Fibroblast of gingiva (primary cell): ENCODE results near the gene AQP3.
"Not testable (repeated sequence)": the region's sequence is repeated elsewhere in the genome, so short reads cannot be mapped to it uniquely, and the experiment has no call there.

ENCODE experiments used
- DNase-seq: peaks from one replicate; pipeline ENCODE4 v3.0.0-alpha.2; 2011; ENCODE audit warnings: low read depth

AQP3 gene

GRCh38 chr9:33446946-33447798 lies at the start of gene AQP3:
AQP3 (minus strand) TSS chr9:33447593; CDS start chr9:33447530, 63 bp downstream.
- peak; percentile 41 for DNase-seq

- DNase-seq, result not testable (repeated sequence)
These were observed 46.4 kb upstream of the AQP3 start for GRCh38 chr9:33493819-33494218.

GRCh38 chr9:33489066-33489465 lies 41.7 kb upstream of the AQP3 start:
- peak; percentile 83 for DNase-seq

DNA sequence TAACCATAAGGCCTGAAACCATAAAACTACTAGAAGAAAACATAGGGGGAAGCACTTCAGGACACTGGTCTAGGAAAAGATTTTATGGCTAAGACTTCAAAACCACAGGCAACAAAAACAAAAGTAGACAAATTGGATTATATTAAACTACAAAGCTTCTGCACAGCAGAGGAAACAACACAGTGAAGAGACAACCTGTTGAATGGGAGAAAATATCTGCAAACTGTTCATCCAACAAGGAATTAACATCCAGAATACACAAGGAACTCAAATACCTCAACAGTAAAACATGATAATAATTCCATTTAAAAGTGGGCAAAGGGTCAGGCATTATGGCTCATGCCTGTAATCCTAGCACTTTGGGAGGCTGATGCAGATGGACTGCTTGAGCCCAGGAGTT lies 37.9 kb upstream of the AQP3 start:
- not testable (repeated sequence) for DNase-seq

DNA sequence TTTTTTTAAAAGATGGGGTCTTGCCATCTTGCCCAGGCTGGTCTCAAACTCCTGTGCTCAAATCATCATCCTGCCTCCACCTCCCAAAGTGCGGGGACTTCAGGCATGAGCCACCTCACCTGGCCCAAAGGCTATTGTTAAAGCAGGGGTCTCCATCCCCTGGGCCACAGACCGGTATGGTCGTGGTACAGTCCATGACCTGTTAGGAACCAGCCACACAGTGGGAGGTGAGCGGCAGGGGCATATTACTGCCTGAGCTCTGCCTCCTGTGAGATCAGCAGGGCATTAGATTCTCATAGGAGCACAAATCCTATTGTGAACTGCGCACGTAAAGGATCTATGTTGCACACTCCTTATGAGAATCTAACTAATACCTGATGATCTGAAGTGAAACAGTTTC lies 33.6 kb upstream of the AQP3 start:
- DNase-seq, result no peak

GRCh38 chr9:33480106-33480505 lies 32.7 kb upstream of the AQP3 start:
- DNase-seq, result no peak

GRCh38 chr9:33476503-33476902 lies 29.1 kb upstream of the AQP3 start:
- DNase-seq, result no peak

- no peak for DNase-seq
These were observed 28.0 kb upstream of the AQP3 start for GRCh38 chr9:33475357-33475756.

DNA sequence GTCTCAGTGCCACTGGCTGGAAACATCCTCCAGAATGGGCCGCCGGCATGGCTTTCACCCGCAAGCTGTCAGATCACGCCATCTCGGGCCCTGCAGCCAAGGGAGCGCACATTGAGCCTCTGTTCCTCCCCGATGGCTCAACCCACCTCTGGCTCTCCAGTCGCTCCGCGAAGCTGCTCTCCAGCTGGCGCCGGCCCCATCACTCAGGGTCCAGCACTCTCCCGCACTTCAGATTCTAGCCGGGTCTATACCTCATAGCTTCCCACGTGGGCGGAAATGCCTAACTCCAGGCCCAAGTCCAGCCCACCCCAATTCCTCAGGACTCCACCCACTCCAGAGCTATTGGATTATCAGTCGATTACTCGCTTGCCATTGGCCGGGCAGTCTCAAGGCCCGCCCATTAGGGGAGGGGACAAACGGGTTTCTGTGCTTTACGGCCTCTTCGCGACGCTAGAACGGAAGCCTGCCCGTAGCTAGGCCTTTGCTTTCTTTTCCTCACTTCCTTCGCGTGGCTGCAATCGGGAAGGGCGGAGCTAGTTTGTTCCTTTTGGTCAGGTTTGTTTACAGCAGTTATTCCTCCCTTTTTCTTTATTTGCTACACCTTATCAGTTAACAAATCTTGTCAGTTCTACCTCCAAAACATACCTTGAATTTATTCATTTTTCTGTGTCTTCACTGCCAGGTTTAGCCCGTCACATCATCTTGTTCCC lies 26.4 kb upstream of the AQP3 start, which contains the start of gene NOL6:
TSS of gene NOL6 (minus strand) at position 282 of the 710 bp plus-strand sequence. CDS start at position 200, 82 bp downstream.
- peak; percentile 99 for DNase-seq

DNA sequence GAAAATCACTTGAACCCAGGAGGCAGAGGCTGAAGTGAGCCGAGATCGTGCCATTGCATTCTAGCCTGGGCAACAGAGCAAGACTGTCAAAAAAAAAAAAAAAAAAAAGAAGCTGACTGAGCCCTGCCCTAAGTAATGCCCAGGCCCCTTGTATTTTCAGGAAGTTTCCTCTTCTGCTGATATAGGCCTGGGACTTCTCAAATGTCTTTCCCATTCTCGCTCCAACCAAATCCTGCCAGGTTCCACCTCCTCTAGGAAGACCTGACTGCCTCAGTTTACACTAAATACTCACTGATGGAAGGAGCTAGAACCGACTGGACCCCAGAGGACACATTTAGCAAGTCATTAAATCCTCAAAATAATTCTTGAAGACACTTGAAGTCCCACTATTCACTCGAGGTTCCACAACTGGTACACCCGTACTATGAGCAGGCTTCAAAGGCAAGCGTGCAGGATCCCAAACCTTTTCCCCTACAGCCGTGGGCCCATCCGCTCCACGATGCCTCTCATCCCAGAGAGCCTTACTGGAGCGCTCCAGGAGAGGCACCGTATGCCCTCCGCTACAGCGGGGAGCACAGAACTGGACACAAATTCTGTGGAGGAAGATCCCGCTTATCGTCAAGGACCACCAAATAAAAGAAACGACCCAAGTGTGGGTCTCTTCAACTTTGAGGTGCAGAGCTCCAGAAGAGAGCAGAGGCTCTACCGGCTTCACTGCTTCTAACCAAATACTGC lies 25.7 kb upstream of the AQP3 start:
- no peak for DNase-seq

DNA sequence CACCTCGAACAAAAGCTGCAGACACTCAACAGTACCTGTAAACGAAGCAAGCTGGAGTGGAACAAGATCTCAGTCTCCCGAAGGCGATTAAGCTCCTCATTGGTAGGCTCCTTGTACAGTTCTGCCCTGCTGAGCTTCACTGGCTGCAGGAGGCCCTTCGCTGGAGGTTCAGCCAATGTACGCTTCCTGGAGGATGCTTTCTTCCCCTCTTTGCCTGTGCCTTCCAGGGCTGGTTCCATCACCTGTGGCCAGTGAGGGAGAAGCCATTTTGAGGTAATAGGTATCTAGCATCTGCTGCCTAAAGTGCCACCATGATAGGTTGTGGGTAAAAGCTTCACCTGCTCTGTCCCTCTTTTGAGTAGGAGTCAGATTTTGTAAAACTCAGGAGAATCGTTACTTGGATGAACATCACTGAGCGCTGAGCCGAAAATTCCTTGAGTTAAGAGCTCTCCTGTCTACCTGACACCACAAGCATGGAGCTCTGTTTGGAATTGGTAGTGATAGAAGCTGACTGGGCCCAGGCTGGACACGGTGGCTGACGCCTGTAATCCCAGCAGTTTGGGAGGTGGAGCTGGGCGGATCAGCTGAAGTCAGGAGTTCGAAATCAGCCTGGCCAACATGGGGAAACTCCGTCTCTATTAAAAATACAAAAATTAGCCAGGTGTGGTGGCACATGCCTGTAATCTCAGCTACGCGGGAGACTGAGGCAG lies 24.9 kb upstream of the AQP3 start:
- DNase-seq, result no peak

GRCh38 chr9:33471361-33471760 lies 24.0 kb upstream of the AQP3 start:
- no peak for DNase-seq

DNA sequence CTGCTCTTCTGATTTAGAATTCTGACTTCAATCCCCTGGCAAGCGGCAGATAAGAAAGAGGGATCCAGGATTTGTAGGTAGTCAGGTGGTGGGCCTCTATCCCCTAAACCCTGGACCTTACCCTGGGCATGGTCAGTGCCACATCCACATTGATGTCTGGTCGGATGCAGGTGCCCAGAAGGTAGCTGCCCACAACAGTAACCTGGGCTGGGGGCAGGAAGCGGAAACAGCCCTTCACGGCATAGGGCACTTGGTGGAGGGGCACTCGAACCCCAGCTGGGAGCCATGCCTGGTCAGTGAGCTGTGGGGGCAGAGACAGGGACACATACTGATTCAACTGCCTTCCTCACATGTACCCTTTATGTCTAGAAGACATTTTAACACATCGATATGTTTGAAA lies 22.5 kb upstream of the AQP3 start:
- no peak for DNase-seq

GRCh38 chr9:33468797-33469621 lies 21.6 kb upstream of the AQP3 start:
- no peak for DNase-seq

DNA sequence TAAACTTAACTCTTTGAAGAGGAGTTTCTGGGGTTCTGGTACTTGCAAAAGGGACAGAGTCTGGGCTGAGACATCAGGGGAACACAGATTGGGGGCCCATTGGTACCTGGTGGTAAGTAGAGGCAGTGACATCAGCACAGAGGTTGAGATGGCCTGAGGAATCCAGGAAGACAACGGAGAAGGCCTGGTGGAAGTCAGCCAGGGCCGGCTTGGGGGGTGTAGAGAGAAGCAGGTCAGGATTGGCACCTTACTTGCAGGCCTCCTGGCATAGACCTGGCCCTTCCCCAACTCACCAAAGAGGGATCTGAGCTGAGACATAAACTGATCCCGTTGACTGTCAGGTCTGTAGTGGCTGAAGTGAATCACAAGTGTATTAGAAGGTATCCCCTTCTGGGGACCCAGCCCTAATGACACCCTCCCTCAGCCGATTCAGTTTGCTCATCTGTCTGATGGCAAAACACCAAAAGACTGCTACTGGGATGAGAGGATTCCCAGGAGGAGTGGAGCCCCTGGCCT lies 20.9 kb upstream of the AQP3 start:
- no peak for DNase-seq

DNA sequence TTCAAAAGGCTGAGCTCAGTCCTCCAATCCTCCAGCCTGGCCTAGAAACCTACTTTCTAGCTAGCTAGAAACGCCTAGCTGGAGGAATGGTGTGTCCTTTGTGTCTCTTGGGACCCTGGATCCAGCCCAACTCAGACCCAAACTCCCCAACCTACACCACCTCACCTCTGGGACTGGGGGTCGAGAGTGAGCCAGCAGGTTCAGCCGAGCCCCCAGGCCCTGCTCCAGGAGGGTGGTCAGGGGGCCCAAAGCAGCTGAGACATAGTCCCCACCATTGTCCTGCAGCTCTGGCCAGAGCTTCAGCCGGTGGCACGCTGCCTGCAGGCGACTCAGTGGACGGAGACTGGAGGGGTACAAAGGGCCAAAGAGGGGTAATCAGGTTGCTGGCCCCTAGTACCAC lies 20.1 kb upstream of the AQP3 start:
- no peak for DNase-seq

DNA sequence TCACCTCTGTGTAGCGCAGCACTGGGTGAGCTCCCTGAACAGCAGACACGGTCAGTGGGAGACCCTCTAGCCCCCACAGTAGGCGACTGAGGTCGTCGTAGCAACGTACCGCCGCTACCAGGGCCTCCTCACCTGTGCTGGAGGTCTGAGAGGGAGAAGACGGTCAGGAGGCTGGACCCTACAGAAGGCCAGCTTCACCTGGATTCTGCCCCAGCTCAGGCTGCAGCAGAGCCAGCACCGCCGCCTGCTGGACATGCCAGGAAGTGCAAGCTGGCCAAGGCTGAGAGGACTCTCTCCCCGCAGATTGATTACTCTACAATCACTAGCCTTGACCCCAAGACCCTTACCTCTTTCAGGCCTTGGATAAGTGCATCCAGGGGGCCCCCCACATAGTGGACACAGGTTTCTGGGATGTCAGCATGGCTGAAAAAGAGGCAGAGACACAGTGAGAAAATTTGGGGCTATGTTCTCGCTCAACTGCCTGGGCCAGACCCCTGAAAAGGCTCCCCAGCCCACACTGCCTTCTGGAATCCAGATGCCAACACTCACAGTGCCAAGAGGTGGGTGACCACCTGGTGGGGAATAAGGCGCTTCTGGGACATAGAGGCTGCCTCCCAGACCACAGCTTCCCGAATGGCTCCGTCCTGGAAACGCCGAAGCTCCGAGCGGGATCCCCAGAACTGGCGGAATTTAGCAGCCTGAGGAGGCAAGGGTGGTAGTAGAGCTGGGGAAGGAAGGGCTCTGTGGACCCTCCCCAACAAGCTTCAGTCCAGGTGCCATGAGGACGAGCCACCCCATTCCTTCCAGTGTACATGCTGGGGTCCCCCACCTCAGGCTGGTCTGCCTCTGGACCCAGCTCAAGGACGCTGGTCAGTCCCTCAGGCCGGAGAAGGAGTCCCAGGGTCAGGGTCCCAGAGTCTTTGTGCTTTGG lies 19.4 kb upstream of the AQP3 start:
- DNase-seq, result no peak

- no peak for DNase-seq
These were observed 18.5 kb upstream of the AQP3 start for GRCh38 chr9:33465596-33466564.
